Sigmoid colon (tissue), 4 donors: ENCODE data around the gene SMYD1.

Experiments
- EP300 ChIP-seq, 4 donors: sonication (generic); formaldehyde crosslinking; IDR thresholded peaks; one replicate each; pipeline ENCODE4 v1.6.1; 2017; ENCODE audit warnings: antibody characterized with exemption in 4 of 4
- POLR2A ChIP-seq, 2 donors: fragments of 450-650 bp; IDR thresholded peaks; one replicate each; pipeline ENCODE4 v1.6.1; 2016; ENCODE audit warnings: antibody characterized with exemption in 2 of 2, mild to moderate bottlenecking in 2 of 2, moderate library complexity in 2 of 2
- TF ChIP-seq, protein P1 (sequence below), 4 experiments: fragments of 450-650 bp in 3 of 4; fragments of 200-600 bp in 1 of 4; IDR thresholded peaks; one replicate each; pipeline ENCODE4 v1.5.1; 2016 to 2019; ENCODE audit warnings: antibody characterized with exemption in 4 of 4, mild to moderate bottlenecking in 3 of 4, moderate library complexity in 2 of 4

DNA sequence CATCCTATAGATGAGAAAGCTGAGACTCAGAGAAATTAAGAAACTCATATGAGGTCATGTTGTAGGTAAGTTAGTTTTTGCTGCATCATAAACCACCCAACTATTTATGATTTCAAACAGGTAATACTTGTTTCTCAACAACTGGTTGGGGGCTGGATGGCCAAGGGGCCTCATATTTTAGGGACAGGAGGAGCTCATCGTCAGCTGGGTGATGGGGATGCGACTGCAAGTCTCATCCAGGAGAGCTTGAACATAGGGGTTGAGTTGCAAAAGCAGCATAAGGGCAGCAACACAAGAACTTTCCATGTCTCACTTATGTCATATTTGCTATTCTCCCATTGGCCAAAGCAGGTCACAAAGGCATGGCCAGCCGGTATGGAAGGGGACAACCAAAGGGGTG, 47.6 kb upstream of the SMYD1 start:
- TF ChIP-seq, protein P1, sequence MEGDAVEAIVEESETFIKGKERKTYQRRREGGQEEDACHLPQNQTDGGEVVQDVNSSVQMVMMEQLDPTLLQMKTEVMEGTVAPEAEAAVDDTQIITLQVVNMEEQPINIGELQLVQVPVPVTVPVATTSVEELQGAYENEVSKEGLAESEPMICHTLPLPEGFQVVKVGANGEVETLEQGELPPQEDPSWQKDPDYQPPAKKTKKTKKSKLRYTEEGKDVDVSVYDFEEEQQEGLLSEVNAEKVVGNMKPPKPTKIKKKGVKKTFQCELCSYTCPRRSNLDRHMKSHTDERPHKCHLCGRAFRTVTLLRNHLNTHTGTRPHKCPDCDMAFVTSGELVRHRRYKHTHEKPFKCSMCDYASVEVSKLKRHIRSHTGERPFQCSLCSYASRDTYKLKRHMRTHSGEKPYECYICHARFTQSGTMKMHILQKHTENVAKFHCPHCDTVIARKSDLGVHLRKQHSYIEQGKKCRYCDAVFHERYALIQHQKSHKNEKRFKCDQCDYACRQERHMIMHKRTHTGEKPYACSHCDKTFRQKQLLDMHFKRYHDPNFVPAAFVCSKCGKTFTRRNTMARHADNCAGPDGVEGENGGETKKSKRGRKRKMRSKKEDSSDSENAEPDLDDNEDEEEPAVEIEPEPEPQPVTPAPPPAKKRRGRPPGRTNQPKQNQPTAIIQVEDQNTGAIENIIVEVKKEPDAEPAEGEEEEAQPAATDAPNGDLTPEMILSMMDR (IDR thresholded peaks at IDR 0.05): no peak
- TF ChIP-seq POLR2A (IDR thresholded peaks at IDR 0.05) (no peak), EP300 (IDR thresholded peaks at IDR 0.05) (no peak)
